GM18498 (cell line): ENCODE data around the gene ZIC2.
"Not testable (repeated sequence)": the region's sequence is repeated elsewhere in the genome, so short reads cannot be mapped to it uniquely, and the experiment has no call there.

Experiments
- ATAC-seq: cut with Tn5 transposase; IDR thresholded peaks from one replicate; pipeline ENCODE4 v1.9.1; 2021; ENCODE audit warnings: mild to moderate bottlenecking, moderate library complexity; ENCODE audit not compliant: unreplicated experiment

Gene ZIC2

GRCh38 chr13:99996381-99996973 is 14.9 kb downstream of the ZIC2 start:
- ATAC-seq: no peak

DNA sequence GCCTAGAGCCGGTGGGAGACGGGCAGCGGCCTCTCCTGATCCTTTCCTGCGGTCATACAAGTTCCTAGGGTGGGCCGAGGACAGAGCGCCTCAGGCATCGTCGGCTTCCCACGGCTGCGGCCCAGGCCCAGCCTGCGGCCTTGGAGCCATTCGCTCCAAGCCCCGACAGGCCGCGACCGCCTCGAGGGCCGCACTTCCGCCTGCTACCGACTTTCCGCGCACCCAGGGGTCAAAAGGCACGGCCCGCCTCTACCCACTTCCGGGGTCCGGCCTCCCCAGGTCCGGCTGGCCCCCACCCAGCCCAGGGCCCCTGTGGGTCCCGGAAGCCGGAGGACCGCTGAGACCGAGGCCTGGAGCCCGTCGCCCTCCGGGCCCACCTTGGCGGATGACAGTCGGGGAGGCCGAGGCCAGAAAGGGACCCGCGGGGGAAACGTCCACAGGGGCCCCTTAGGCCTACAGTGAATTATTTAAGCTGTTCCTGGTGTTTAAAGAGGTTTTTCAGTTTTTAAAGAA is 16.2 kb downstream of the ZIC2 start:
- ATAC-seq: no peak

- no peak for ATAC-seq
Observed at GRCh38 chr13:99998261-99998660, 16.7 kb downstream of the ZIC2 start.

DNA sequence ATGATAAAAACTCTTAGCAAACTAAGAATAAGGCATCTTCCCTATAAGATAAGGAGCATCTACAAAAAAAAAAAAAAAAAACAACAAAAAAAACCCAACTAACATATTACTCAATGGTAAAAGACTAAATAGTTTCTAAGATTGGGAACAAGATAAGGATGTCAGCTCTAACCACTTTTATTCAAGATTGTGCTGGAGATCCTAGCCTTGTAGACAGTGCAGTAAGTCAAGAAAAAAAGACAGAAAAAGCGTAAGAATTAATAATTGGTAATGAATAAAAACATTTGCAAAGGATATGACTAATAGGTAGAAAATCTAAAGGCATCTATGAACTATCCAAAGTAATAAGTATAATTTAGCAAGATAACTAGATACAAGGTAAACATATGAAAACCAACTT is 33.0 kb downstream of the ZIC2 start:
- no peak for ATAC-seq

DNA sequence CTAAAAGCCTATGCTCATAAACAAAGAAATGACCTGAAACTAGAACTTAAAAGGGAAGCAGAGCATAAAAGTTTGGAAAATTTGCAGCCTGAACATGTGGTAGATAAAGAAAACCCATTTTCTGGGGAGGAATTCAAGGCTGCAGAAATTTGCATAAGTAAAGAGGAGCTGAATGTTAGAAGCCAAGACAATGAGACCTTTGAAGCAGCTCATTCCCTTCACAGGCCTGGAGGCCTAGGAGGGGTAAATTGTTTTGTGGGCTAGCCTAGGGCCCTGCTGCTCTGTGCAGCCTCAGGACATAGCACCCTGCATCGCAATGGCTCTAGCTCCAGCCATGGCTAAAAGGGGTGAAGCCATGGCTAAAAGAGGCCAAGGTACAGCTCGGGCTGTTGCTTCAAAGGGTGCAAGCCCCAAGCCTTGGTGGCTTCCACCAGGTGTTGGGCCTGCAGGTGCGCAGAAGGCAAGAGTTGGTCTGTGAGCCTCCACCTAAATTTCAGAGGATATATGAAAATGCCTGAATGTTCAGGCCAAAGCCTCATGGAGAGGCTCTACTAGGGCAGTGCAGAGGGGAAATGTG is 38.3 kb downstream of the ZIC2 start:
- ATAC-seq: no peak

DNA sequence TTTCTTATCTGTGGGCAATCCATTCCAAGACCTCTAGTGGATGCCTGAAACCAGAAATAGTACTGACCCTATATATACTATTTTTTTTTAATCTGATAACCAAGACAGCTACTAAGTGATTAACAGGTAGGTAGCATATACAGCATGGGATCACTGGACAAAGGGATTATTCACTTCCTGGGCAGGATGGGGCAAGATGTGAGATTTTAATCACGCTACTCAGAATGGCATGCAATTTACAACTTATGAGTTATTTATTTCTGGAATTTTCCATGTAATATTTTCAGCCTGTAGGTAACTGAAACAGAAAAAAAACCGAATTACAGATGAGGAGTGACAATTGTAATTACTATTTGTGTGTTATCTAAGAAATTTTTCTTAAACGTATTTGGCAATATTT is 41.2 kb downstream of the ZIC2 start:
- ATAC-seq: no peak

GRCh38 chr13:100024023-100024422 is 42.4 kb downstream of the ZIC2 start:
- ATAC-seq: no peak

- ATAC-seq: no peak
Observed at GRCh38 chr13:100029933-100030332, 48.3 kb downstream of the ZIC2 start.

DNA sequence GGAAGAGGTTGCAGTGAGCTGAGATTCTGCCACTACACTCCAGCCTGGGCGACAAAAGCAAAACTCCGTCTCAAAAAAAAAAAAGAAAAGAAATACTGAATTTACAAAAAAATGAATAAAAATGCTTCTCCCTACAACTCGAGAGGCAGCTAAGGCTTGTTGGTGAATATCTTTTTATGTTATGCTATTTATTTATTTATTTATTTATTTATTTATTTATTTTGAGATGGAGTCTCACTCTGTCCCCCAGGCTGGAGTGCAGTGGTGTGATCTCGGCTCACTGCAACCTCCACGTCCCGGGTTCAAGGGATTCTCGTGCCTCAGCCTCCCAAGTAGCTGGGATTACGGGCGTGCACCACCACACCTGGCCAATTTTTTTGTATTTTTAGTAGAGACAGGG is 51.1 kb downstream of the ZIC2 start:
- not testable (repeated sequence) for ATAC-seq

GRCh38 chr13:100035936-100036335 is 54.4 kb downstream of the ZIC2 start:
- ATAC-seq: no peak
